Measurements from ENCODE around the gene NANP.
"Not testable (repeated sequence)": the region's sequence is repeated elsewhere in the genome, so short reads cannot be mapped to it uniquely, and the experiment has no call there.

The NANP gene, protein sequence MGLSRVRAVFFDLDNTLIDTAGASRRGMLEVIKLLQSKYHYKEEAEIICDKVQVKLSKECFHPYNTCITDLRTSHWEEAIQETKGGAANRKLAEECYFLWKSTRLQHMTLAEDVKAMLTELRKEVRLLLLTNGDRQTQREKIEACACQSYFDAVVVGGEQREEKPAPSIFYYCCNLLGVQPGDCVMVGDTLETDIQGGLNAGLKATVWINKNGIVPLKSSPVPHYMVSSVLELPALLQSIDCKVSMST

DNA sequence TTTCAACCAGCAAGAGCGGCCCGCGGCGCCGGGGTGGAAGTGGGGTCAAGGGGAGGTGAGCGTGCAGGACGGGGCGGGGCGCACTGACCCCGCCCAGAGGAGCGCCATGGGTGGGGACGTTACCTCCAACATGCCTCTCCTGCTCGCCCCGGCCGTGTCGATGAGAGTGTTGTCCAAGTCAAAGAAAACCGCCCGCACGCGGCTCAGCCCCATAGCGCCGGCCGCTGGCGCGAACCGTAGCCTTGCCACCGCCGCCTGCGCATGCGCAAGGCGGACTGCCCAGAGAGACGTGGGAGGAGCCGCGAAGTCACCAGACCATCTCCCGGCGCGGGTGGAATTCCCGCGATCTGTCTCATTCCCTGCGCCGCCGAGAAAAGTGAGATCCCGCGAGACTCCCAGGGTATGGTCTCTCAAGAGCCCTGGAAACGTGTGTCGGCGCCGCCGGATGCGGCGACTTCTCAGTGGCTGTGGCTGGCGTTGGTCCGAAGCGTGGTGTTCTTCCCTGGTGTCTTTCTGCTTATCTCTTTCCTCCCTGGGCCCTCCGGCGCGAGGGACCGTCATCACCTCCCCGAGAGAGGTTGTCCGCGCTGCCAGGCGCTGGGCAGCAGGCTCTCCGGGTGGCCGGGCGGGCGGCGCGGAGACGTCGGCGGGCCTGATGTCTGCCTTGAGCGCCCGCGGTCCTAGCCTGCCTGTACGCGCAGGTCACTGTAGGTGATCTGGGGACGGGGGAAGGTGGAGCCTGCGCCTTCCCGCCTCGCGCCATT is at the start of gene NANP:
TSS of gene NANP (minus strand) at position 279 of the 764 bp plus-strand sequence. CDS start at position 213, 66 bp downstream.
- peak; percentile 76 for DNase-seq (ENCODE audit: low read depth)

DNA sequence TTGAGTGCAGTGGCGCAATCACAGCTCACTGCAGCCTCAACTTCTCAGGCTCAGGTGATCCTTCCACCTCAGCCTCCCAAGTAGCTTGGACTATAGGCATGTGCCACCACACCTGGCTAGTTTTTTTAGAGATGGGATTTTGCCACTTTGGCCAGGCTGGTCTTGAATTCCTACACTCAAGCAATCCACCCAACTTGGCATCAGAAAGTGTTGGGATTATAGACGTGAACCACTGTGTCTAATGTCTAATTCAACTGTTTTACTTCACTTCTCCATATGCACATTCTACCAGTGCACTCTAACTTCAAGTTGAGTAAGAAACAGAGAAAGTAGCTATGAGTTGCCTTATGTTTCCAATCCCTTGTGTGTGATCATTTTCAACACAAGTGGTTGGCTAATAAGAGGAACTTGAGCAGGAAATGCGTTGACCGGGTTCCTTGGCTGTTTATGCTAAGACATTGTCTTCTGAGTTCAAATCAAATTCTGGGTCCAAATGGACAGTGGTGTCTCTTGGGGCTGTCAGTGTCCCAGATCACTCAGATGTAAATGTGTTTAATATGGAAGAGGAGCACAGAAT is 48.9 kb upstream of the NANP start:
- DNase-seq (ENCODE audit: low read depth) = no peak

DNA sequence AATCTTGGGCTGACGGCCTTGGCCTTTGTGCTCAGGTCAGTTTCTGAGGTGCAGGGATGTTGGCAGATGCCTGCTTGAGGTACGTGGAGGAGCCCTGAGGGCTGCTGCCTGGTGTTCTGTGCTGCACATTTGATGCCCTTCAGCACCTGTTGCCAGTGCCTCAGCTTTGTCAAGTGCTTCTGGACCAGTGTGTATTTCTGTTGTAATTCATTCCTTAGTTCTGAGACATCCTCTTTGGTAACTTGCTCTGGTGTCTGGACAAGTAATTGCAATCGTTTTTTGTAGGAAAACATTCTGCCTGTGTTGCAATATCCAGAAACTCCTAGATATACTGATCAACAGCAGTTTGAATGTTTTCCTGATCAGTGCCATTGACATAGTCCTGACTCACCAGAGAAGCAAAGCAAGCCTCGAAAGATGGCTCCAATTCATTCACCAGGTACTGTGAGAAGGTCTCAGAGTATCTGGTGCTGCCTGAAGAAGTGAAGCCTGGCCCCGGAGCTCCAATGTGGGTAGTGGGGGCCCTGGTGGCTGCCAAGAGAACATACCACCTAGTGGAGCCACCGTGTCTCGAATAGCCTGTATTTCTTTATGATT is 46.1 kb upstream of the NANP start:
- DNase-seq (ENCODE audit: low read depth) = no peak

DNA sequence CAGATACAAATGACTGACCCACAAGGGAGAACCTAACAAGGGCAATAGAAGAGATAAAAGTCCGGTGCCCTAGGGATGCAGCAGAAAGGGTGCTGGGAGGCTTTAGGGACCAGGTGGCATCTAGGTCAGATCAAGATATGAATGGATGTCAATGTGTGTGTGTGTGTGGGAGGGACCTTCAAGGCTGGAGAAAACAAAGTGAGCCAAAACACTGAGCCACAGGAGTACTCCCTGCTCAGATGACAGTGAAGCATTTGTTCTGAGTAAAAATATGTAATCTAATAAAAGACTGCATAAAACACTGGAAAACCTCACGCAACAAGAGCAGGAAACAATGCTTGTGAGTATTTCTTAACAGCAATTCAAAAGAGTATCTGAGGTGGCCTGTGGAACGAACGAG is 44.6 kb upstream of the NANP start:
- DNase-seq (ENCODE audit: low read depth) = no peak

DNA sequence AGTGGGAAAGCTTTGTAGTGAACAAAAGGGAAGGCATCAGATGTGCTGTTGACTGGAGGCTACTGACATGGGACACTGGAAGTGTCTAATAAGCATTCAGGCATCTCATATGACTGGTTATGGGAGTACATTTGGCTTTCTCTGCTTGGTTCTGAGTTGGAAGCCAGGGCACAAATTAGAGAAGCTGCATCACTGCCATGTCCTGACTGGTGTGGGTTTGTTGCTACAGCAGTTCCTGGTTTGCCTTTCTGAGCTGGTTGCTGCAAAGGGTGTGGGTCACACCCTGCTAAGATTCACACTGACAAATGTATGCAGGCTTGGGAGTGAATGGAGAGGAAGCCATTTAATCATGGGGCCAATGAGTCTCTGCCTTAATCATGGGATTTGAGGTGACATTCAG is 36.2 kb upstream of the NANP start:
- DNase-seq (ENCODE audit: low read depth) = no peak

DNA sequence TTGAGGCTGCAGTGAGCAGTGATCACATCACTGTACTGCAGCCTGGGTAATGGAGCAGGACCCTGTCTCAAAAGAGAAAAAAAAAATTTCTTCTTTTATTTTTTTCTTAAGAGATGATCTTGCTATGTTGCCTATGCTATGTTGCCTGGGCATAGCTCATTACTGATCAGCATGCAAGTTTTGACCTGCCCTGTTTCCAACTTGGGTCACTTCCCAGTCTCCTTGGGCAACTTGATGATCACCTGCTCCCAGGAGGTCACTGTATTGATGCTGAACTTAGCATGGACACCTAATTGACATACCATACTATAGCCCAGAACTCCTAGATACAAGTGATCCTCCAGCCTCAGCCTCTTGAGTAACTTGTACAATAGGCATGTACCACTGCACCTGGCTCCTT is 30.7 kb upstream of the NANP start:
- no peak for DNase-seq (ENCODE audit: low read depth)

DNA sequence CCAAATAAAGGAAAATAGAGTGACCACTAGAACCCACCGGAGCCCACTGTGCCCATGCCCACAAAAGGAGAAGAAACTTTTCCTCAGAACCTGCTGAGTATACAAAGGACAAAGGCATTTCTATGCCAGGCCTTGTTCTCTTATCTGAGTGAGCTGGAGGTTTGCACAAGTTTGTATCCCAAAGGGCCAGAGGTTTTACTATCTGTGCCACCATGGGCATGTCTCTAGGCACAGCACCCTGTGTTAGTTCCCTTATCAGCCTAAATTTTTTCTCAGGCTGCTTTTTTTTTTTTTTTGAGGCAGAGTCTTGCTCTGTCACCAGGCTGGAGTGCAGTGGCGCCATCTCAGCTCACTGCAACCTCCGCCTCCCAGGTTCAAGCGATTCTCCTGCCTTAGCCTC is 29.1 kb upstream of the NANP start:
- DNase-seq (ENCODE audit: low read depth) = not testable (repeated sequence)

DNA sequence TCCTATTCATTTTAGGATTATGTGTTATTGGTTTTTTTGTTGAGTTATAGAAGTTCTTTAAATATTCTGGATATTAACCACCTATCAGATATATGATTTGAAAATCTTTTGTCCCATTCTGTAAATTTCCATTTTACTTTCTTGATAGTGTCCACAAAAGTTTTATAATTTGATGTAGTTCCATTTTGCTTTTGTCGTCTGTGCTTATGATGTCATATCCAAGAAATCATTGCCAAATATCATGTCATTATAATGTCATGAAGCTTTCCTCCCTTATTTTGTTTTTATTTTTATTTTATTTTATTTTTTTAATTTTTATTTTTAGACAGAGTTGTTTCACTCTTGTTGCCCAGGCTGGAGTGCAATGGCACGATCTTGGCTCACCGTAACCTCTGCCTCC is 21.0 kb upstream of the NANP start:
- no peak for DNase-seq (ENCODE audit: low read depth)

DNA sequence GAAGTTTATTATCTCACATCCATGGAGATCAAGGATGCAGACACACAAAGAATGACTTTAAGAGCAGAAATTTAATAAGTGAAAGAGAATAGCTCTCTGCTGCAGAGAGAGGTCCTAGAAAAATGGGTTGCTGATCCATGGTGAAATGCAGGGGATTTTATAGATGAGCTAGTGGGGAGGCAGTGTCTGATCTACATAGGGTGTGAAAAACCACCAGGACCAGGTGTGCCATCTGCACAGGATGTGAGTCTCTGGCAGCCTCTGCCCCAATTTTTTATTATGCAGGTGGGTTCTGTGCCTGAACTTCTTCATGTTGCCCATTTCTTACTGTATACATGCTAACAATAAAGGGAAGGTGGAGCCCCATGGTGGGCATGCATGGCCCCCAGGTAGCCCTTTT is 19.9 kb upstream of the NANP start:
- no peak for DNase-seq (ENCODE audit: low read depth)

DNA sequence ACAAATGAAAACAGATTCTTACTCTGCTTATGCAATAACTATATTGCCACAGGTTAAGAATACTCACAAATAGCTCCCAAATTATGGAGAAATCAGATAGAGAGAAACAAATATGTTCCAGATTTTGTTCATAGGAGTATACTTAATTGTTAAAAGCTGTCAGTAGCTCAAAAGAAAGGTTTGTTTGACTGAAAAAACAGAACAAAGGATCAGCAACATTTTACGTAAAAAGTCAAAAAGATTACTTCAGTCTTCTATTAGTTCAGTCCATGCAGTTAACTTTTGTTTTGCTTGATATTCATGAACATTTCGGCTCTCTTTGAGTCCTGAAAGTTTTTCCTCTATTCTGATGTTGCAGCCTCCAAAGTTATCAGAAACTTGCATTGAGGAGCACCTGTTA is 13.4 kb upstream of the NANP start:
- no peak for DNase-seq (ENCODE audit: low read depth)

DNA sequence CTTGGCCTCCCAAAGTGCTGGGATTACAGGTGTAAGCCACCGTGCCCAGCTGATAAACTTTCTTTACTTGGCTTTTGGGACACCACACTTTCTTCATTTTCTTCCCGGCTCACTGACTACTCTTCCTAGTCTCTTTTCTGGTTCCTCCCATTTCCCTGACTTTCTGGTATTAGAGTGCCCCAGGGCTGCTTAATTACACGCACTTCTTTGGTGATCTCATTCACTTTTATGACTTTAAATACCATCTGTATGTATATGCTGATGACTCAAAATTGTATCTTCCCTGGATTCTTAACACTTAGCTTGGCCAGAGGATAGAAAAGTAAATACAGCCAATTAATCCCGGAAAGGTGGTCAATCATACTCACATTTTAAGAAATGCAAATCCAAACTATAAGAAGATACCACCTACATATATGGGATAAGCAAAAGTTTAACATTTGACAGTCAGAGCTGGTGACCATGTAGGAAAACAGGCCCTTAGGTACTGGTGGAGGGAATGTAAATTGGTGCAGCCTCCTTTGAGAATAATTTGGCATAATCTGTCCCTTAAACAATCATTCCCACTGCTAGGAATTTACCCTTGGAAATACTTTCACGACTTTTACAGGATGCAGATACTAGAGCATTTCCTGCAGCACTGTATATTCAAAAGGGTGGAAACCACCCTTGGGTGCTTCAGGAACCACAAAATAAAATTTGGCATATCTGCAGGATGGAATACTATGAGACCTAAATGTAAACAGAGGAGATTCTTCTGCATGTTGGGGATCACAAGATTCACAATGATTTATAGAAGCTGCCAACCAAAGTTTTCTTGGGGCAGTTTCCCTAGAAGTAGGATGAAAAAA is 9.4 kb upstream of the NANP start:
- no peak for DNase-seq (ENCODE audit: low read depth)

DNA sequence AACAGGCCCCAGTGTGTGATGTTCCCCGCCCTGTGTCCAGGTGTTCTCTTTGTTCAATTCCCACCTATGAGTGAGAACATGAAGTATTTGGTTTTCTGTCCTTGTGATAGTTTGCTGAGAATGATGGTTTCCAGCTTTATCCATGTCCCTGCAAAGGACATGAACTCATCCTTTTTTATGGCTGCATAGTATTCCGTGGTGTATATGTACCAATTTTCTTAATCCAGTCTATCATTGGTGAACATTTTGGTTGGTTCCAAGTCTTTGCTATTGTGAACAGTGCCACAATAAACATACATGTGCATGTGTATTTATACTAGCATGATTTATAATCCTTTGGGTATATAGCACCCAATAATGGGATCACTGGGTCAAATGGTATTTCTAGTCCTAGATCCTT is 6.8 kb upstream of the NANP start:
- not testable (repeated sequence) for DNase-seq (ENCODE audit: low read depth)

DNA sequence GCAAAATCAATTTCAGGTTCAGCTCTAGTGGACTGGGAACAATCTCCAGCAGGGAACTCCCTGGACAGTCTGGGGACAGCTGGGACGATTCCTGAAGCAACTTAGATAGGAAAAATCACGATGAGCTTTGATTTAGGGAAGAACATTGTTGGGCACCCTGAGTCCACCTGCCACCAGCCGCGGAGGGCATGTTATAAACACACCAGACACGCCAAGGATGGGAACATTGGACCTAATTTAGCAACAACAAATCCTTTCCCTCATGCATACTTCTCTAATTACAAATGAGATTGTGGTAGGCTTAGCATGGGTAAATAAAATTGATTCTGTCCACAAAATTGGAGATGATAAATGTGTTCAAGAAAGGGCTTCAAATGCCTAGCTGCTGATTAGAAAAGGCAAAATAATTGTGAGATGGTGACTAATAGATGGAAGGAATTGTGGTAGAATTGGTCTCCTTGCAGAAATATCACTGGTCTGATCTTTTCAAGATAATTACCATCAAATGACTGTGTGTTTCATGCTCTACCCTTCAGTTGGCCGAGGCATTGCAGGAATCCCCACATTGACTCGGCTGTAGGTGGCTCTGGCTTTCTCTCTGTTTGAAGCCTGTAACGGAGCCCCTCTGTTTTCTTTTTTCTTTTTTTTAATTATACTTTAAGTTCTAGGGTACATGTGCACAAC is 6.1 kb upstream of the NANP start:
- no peak for DNase-seq (ENCODE audit: low read depth)

DNA sequence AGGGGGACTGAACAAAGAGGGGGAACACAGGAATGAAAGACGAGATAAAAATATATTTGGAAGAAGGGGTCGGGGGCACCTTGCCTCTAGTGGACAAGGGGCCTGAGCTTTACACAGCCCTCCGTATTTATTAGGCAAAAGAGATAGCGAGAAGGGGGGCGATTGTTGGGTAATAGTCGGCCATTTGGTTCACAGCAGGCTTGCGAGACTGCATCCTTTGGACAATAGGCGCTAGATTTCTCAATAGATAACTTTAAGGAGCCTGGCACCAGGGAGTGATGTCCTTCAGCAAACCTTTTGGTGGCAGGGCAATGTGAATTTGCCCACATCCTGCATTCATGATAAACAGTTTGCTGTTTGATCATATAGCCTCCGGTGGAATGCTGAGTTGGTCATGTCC is 3.0 kb upstream of the NANP start:
- no peak for DNase-seq (ENCODE audit: low read depth)

DNA sequence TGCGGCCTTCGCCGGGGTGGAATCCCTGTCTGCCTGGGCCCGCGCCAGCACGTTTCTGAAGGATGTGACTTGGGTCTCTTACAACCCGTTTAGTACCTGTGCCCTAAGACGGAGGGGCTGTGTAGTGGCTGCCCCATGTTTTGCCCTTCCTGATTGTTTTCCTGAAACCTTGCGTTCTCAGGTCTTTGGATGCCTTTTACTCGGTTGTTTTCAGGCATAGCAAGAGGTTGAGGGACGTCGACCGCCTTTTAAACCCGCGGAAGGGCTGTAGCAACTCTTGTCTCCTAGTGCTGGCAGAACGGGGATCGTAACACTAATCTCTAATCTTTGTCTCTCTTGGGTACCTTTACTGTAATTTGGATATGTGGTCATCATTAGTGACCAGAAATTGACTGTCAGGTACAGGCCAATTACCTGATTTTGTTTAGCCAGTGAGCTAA is 706 bp upstream of the NANP start:
- DNase-seq (ENCODE audit: low read depth) = no peak

DNA sequence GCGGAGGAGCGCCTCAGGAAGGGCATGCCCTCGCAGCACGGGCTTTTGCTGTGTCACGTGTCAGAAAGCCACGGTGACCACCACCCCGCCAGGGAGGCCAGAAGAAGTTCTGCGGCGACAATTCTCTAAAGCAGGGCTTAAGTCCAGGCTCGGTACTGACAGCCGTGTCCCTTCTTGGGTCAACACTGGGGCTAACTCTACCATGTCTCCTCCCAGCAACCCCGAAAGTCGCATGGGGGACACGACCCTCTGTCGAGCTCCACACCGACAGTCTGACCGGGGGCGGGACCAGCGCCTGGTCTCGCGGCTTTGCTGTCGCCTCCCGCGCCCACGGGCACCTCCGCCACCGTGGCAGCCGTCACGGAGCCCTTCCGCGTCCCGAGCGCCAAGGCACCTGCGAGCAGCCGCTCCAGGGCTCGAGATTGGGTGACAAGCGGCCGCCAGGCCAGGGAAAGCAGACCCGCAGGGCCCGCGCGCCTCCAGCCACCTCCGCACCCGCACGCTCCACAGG is 534 bp downstream of the NANP start:
- DNase-seq (ENCODE audit: low read depth) = peak; percentile 10

DNA sequence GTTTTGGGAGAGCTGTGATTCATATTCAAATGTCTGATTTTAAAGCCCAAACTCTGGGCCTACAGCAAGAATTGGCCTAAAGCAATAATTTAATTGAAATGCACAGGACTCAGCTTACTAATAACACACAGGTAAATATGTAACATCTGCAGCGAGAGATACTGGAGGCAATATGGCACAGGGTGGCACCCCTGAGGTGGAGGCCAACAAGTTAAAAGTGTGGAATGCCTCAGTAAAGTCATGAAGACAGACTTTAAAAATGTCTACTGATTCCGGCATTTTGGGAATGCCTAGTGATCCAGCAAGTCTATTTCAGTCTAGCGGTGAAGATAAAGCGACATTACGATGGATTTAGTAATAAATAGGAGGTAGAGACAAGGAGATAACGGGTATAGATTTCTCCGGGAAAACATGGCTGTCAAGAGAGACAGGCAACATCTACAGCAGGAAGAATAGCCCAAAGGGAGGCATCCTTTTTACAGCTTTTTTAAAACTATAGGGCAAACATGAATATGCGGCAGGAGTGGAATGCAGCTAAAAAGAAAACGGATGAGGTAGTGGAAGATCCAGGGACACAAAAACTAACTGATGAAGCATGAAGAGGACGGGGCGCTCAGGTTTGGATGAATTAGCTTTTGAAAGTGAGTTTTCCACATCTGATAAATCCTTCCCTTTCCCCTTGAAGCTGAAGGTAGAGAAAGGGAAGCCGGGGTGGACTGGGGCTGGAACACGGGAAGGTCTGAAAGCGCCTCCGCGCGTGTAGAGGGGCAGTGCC is 1.2 kb downstream of the NANP start:
- DNase-seq (ENCODE audit: low read depth) = no peak

DNA sequence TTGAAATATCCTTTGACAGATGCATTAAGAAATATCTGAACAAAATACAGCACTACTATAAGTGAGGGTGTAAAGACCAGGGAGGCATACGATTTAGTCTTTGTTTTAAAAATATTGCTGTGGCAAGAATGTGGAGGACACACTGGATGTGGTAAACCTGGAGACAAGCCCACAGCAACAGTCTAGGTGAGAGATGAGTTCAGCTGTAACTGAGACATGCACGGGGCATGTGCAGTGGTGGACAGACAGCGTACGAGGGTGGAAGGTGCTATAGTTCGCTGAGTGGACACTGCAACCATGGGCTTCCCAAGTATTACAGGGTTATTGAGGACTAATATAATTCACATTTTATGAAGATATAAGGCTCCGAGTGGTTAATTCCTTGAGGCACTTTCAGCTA is 1.8 kb downstream of the NANP start:
- DNase-seq (ENCODE audit: low read depth) = no peak

DNA sequence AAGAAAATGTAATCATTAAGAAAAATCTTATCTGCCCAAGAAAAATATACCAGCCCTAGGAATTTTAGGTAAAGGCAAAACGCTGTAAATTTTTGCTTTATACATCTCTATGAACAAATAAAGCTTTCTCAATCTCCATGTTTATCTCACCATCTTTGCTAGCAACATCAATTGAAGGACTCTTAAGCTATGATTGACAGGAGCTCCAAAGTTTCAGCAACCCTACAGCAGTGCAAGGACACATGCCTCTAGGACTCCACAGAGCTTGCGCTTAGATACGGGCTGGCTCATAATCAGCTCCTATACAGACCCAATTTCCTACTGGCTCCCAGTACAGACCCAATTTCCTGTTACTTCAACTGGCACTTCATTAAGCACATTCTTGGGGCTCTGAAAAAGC is 4.3 kb downstream of the NANP start:
- no peak for DNase-seq (ENCODE audit: low read depth)

DNA sequence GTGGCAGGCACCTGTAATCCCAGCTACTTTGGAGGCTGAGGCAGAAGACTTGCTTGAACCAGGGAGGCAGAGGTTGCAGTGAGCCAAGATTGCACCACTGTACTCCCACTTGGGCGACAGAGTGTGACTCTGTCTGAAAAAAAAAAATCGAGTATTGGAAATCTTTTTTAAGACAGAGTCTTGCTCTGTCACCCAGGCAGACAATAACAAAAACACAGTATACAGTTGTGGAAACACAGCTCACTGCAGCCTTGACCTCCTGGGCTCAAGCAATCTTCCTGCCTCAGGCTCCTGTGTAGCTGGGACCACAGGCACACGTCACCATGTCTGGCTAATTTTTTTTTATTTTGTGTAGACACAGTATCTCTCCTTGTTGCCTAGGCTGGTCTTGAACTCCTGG is 15.0 kb downstream of the NANP start:
- DNase-seq (ENCODE audit: low read depth) = no peak
